KMS-11 (cell line): ENCODE data around the gene GNA12.
"Not testable (repeated sequence)": the region's sequence is repeated elsewhere in the genome, so short reads cannot be mapped to it uniquely, and the experiment has no call there.

Experiments
- H2AFZ ChIP-seq: fragments of 200-600 bp; sonication (generic); 2 replicates; pipeline ENCODE4 v1.6.1; 2016; ENCODE audit warnings: antibody characterized with exemption, mixed run types, low read depth
- H3K27ac ChIP-seq: fragments of 200-600 bp; sonication (generic); 2 replicates; pipeline ENCODE4 v1.6.1; 2016; ENCODE audit warnings: mild to moderate bottlenecking, mixed run types
- H3K27me3 ChIP-seq: fragments of 200-600 bp; sonication (generic); 2 replicates; pipeline ENCODE4 v1.6.1; 2017; ENCODE audit warnings: mild to moderate bottlenecking, low read depth, mixed run types, moderate library complexity; ENCODE audit not compliant: insufficient read depth
- H3K36me3 ChIP-seq: fragments of 200-600 bp; sonication (generic); 2 replicates; pipeline ENCODE4 v1.6.1; 2017; ENCODE audit warnings: mild to moderate bottlenecking, mixed run types; ENCODE audit not compliant: insufficient read depth
- H3K4me1 ChIP-seq: fragments of 200-600 bp; sonication (generic); 2 replicates; pipeline ENCODE4 v1.6.1; 2016; ENCODE audit warnings: mild to moderate bottlenecking, low read depth, mixed run types; ENCODE audit not compliant: poor library complexity, severe bottlenecking
- H3K4me2 ChIP-seq: fragments of 200-600 bp; sonication (generic); 2 replicates; pipeline ENCODE4 v1.7.0; 2016; ENCODE audit warnings: mild to moderate bottlenecking, mixed run types
- H3K4me3 ChIP-seq: fragments of 200-600 bp; sonication (generic); IDR thresholded peaks from 2 replicates; pipeline ENCODE4 v1.6.1; 2017; ENCODE audit warnings: low read depth, low read length, mixed read lengths; ENCODE audit not compliant: insufficient read depth
- H3K79me2 ChIP-seq: fragments of 200-600 bp; sonication (generic); 2 replicates; pipeline ENCODE4 v1.6.1; 2016; ENCODE audit warnings: low read depth, mixed run types; ENCODE audit not compliant: insufficient read depth
- H3K9ac ChIP-seq: fragments of 200-600 bp; sonication (generic); 2 replicates; pipeline ENCODE4 v1.6.1; 2016; ENCODE audit warnings: mild to moderate bottlenecking, mixed run types
- H4K20me1 ChIP-seq: fragments of 200-600 bp; sonication (generic); 2 replicates; pipeline ENCODE4 v1.6.1; 2016; ENCODE audit warnings: mild to moderate bottlenecking, mixed run types; ENCODE audit not compliant: insufficient read depth
- TF ChIP-seq, protein P1 (sequence below): fragments of 200-600 bp; sonication (generic); conservative IDR thresholded peaks from 2 replicates; pipeline ENCODE4 v1.6.1; 2017; ENCODE audit warnings: low read depth, mild to moderate bottlenecking, antibody characterized with exemption, low read length, moderate library complexity, mixed read lengths

GNA12 gene

DNA sequence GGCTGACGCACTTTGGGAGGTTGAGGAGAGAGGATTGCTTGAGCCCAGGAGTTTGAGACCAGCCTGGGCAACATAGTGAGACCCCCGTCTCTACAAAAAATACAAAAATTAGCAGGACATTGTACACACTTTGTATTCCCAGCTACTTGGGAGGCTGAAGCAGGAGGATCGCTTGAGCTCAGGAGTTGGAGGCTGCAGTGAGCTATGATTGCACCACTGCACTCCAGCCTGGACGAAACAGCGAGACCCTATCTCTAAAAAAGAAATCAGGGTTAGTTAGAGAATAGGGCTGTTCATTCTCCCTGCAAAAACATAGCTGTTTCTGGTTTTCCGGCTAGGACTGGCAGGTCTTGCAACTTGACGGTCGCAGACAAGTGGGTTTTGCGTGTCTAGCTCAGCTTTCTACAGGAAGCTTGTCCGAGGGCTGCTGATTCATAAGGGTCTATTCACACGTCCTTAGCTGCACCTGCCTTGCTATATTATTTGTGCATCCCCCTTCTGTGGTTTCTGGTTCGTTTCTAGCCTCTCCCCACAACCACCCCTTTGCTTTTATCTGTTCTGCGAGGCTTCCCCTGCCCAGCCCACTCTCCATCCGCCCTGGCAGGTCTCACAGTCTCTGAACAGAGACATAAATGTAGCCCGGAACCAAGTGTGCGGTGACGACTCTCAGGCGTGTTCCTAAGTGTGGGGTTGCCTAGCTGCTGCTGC is 145.4 kb downstream of the GNA12 start:
- no peaks in the 10 kb centered on the region for H3K36me3 ChIP-seq
- H3K4me3 ChIP-seq, result no peak overlapping the region
- H3K27me3 ChIP-seq, result no peaks in the 10 kb centered on the region
- H3K4me1 ChIP-seq, result peaks cover 27% of the 10 kb centered on the region
- peak overlapping the region; percentile 59 for H3K27ac ChIP-seq
- TF ChIP-seq, protein P1, sequence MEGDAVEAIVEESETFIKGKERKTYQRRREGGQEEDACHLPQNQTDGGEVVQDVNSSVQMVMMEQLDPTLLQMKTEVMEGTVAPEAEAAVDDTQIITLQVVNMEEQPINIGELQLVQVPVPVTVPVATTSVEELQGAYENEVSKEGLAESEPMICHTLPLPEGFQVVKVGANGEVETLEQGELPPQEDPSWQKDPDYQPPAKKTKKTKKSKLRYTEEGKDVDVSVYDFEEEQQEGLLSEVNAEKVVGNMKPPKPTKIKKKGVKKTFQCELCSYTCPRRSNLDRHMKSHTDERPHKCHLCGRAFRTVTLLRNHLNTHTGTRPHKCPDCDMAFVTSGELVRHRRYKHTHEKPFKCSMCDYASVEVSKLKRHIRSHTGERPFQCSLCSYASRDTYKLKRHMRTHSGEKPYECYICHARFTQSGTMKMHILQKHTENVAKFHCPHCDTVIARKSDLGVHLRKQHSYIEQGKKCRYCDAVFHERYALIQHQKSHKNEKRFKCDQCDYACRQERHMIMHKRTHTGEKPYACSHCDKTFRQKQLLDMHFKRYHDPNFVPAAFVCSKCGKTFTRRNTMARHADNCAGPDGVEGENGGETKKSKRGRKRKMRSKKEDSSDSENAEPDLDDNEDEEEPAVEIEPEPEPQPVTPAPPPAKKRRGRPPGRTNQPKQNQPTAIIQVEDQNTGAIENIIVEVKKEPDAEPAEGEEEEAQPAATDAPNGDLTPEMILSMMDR, result no peak
- H3K79me2 ChIP-seq, result no peaks in the 10 kb centered on the region
- H4K20me1 ChIP-seq, result no peaks in the 10 kb centered on the region
- peak overlapping the region; percentile 53; the same call in 1 of the 2 replicates for H3K9ac ChIP-seq
- H2AFZ ChIP-seq, result peak overlapping the region; percentile 72; the same call in 1 of the 2 replicates
- peak overlapping the region; percentile 88 for H3K4me2 ChIP-seq

DNA sequence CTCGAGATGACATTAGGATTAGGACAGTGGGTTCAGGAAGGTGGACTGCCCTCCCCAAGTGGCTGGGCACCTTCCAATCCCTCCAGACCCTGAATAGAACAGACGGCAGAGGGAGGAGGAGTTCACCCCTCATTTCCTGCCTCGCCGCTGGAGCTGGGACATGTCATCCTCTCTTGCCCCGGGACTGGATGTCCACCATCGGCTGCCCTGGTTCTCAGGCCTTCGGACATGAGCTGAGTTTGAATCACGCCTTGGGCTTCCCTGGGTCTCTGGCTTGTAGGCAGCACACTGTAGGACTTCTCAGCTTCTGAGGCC is 150.0 kb downstream of the GNA12 start:
- not testable (repeated sequence) for H3K36me3 ChIP-seq, H3K27ac ChIP-seq, H2AFZ ChIP-seq, H3K4me3 ChIP-seq, H3K27me3 ChIP-seq, H3K4me2 ChIP-seq, H3K9ac ChIP-seq, H3K79me2 ChIP-seq, H4K20me1 ChIP-seq
- H3K4me1 ChIP-seq, result peaks cover 38% of the 10 kb centered on the region

DNA sequence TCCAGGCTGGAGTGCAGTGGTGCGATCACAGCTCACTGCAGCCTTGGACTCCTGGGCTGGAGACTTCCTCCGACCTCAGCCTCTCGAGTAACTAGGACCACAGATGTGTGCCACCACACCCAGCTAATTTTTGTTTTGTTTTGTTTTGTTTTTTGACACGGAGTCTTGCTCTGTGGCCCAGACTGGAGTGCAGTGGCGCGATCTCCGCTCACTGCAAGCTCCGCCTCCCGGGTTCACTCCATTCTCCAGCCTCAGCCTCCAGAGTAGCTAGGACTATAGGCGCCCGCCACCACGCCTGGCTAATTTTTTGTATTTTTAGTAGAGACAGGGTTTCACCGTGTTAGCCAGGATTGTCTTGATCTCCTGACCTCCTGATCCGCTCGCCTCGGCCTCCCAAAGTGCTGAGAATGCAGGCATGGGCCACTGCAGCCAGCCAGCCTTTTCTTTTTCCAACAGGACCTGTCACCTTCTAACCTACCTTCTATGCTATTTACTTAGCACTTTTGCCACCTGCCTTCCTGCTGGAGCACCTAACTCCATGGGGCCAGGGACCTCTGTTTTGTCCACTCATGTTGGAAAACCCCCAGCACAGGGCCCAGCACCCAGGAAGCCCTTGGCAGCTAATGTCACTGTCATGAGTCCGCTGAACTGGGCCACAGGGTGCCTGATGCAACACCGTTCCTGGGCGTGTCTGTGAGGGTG is 150.5 kb downstream of the GNA12 start:
- peaks cover 38% of the 10 kb centered on the region for H3K4me1 ChIP-seq
- not testable (repeated sequence) for H3K4me2 ChIP-seq, H3K4me3 ChIP-seq, H3K36me3 ChIP-seq, H4K20me1 ChIP-seq, H2AFZ ChIP-seq, H3K27me3 ChIP-seq, H3K9ac ChIP-seq, H3K27ac ChIP-seq, H3K79me2 ChIP-seq

DNA sequence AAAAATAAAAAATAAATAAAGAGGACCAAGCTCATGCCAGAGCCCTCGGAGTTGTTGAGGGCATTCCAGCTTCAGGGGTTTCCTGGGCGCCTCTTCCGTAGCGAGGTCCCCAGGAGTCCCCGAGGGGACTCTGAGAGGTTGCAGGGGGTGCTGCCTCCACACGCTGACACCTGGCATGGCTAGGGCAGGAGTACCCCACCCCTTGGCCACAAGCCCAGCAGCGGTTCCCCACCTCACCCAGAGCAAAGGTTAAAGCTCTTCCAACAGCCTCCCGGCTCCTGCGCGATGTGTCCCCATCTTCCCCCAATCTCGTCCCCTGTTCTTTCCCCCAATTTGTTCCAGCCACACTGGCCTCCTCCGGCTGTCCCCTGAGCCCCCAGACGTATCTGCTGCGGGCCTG is 151.6 kb downstream of the GNA12 start:
- no peak overlapping the region for H3K27ac ChIP-seq
- H4K20me1 ChIP-seq, result no peaks in the 10 kb centered on the region
- peaks cover 30% of the 10 kb centered on the region for H3K4me1 ChIP-seq
- H3K4me3 ChIP-seq, result no peak overlapping the region
- no peaks in the 10 kb centered on the region for H3K79me2 ChIP-seq
- no peak overlapping the region for H3K4me2 ChIP-seq
- TF ChIP-seq, protein P1, result no peak
- no peak overlapping the region for H3K9ac ChIP-seq
- H3K27me3 ChIP-seq, result peaks cover 10% of the 10 kb centered on the region; the same call in 1 of the 2 replicates
- no peak overlapping the region for H2AFZ ChIP-seq
- no peaks in the 10 kb centered on the region for H3K36me3 ChIP-seq

DNA sequence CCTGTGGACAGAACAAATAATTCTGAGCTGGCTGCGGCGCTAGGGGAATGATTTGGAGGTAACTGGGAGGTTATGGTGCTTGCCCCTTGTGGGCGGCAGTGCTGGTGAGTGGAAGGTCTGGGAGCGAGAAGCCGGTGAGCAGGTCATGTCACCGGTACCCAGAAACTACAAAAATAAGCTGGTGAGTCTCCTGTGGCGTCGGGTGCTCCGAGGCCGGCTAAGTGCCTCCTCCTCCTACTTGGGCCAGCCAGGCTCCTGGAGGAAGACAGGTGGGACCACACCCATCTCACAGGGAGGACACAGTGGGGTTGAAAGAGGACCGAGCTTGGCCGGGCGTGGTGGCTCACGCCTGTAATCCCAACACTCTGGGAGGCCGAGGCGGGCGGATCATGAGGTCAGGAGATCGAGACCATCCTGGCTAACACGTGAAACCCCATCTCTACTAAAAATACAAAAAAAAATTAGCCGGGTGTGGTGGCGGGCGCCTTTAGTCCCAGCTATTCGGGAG is 152.1 kb downstream of the GNA12 start:
- not testable (repeated sequence) for H3K36me3 ChIP-seq, H3K4me3 ChIP-seq, H3K4me2 ChIP-seq, H4K20me1 ChIP-seq, H3K9ac ChIP-seq, H3K79me2 ChIP-seq, H2AFZ ChIP-seq, H3K27ac ChIP-seq
- Histone ChIP-seq H3K27me3 (peaks cover 14% of the 10 kb centered on the region; the same call in 1 of the 2 replicates), H3K4me1 (peaks cover 29% of the 10 kb centered on the region)
